Measurements from ENCODE around the gene CDH4. TPM values are rescaled to one million over a fixed set of nuclear protein-coding genes. Genes with fewer than 3 reads are reported as not detected.

The CDH4 gene
- polyA plus RNA-seq, 5 donors, result 3.6 to 8.1 (median 4.7) TPM

DNA sequence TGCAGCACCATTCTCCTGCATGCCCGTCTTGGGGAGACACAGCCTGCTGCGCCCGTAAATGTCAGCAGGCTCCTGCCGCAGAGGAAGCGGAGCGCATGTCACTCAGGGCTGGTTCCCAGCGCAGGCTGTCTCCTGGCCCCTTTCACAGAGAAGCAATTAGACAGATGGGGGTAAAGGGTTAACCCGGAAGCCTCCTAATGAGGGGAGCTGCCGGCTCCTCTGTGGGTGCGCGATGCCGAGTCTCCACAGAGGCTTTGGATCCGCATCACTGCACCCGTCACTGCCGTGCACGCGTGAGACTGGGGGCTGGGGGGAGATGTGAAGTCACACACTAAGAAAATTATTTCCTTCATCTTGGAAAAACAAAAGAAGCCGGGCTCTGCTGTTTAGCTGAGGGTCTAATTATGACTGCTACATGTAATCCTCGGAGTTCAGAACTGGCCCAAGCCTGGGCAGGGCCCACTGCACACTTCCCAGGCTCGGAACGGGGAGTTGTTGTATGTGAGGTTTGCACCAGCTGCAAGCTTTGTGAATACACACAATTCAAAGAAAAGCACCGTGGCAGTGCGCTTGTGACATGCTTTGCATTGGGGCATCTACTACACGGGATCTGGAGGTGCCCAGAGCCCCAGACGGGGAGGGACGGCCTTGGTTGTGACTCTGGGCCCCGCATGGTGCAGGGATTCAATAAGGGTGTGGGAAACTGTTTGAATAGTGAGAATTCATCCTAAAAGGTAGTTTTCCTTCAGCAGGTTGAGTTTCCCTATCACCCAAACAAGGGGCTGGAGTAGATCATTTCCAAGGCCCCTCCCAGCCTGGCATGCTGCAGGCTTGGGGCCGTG is 482.1 kb downstream of the CDH4 start:
- DNase-seq, result no peak

DNA sequence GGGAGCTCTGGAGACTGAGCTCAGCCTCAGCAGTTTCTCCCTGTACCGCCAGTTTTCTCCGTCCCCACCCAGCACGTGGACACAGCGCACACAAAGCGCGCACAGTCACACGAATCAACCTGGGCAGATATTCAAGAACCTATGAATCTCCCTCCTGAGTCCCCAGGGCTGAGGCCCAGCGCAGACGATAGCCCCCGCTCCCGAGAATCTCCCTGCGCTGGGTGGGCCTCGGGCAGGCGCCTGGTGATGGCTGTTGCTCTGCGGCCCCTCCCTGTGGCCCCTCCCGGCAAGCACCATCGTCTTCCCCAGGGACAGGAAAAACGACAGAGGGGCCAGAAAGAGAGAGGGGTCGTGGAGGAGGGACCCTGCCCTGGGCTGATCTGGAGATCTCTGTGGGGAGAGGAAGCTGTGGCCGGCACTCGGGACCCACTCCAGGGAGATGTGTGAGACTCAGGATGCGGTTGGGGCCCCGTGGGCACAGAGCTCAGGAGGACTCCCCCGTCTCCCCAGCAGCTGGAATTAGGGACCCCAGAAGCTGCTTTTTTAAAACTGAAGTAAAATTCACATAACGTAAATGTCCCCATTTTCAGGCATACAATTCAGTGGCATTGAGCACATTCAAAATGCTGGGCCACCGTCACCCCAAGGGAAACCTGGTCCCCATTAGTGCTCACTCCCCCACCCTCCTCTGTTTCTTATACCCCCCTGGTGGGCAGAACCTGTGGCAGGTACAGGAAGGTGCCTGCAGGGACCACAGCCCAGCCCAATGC is 482.9 kb downstream of the CDH4 start:
- no peak for DNase-seq

DNA sequence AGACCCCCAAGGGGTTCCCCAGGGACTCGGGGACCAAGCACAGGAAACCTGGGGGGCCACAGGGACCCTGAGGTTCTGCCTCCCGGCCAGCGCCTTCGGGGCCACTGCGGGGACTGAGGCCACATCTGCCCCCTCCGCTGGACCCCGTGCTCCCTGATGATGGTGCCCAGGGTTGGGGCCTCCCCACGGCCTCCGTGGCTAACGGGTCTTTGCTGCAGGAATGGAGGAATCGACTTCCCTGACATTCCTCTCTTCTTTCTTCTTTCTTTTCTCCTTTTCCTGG is 483.4 kb downstream of the CDH4 start:
- DNase-seq, result no peak

DNA sequence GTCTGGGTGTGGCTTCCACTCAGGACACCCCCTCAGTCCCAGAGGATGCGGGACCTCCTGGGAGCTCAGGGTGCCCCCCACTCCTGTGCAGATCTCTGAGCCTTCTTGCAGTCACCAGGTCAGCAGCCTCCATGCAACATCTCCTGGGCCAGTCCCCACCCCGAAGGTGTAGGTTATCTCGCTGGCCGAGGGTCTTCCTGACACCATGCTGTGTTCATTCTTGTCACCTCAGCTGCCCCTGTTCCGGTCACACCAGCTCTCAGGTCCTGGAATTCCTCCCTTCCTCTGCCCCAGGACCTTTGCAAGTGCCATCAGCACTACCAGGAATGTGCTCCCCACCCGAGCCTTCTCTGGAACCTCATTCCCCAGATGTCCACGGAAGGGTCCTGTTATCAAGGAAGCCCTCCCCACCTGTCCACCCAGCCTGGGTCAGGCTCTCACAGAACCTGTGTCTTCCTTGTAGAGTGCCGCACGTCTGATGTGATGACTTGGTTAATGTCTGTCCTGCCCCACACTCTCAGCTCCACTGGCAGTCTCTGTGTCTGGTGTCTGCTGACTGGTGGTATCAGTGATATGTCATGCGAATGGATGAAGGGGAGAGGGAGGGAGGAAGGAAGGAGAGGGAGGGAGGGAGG is 484.1 kb downstream of the CDH4 start:
- no peak for DNase-seq

DNA sequence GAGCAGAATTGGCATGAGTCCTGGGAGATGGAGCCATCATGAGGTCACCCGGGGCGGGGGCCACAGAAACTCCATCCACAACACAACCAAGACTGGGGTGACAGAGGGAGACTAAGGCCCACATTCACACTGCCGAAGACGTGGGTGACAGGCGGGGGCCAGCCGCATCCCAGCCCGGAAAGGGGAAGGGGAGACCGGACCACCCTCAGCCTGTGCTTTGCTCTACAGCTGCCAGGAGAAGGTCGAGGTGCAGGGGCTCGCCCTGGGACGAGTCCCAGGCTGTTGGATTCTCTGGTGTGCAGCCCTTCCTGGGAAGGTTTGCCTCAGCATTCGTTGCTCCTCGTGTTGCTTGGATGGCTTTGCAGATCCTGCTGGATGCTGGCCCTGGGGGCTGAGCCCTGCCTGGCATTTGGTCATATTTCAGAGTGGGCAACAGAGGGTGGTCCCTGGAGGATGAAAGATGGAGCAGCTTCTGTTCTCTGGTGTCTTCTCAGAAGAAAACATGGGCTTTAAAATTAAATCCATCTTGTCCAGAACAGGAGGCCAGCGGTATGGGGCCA is 484.8 kb downstream of the CDH4 start:
- no peak for DNase-seq

DNA sequence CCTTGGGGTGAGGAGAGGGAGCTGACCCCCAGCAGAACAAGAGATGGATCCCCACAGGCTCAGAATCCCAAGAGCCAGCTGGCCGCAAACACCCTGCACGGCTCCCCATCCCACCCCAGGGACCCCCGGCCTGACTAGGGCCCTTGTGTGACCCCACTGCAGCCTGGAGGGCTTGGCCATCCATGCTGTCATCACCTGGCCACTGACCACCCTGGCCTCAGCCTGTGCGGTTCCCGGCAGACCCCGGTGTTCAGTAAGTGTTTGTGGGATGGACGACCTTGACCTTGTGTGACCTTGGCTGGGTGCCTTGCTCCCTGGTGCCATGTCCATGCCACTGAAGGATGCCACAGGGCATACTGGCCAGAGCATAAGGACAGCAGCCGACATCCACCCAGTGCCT is 485.3 kb downstream of the CDH4 start:
- DNase-seq, result no peak

DNA sequence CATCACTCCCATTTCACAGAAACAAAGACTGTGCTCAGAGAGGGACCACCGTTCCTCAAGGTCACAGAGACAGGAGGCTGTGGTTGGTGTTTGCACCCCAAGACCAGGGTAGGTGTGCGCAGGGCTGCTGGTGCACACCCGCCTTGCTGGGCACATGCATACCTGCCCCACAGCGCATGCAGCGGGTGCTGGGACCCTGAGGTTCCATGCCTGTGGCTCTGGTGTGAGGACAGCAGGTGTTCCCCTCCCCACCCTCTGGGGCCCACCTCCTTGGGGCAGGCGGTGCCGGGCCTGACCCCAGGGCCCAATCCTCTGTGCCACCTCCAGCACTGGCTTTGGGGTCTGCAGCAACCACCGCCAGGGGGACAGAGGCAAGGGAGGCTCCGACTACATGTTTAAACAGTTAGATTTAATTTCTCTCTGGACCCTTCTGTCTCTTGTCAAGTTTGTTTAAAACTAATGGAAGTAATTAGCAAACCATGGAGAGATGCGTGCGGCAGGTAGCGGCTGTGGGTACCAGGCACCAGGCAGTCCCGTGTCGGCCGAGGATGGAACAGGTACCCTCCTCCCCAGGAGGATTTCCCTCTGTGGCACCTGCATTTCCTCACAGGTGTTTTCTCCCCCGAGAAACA is 485.9 kb downstream of the CDH4 start:
- DNase-seq, result no peak

DNA sequence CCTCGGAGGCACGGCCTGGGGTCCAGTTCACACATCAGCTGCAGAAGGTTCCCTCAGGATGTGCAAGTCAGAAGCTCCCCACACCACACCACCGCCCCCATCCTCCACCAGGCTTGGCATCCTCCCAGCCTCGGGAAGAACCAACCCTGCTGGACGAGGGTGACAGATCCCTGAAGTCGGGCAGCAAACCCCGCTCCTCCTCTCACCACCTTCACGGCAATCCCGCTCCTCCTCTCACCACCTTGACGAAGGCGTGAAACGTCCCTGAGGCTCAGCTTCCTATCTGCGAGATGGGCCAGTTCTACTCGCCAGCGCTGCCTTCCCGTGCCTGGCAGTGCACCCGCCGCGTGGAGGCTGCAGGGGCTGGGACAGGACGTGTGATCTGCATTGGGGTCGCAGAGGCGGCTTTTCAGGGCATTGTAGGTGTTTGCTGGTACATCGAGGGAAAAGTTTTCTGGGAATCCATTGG is 486.6 kb downstream of the CDH4 start:
- DNase-seq, result no peak

DNA sequence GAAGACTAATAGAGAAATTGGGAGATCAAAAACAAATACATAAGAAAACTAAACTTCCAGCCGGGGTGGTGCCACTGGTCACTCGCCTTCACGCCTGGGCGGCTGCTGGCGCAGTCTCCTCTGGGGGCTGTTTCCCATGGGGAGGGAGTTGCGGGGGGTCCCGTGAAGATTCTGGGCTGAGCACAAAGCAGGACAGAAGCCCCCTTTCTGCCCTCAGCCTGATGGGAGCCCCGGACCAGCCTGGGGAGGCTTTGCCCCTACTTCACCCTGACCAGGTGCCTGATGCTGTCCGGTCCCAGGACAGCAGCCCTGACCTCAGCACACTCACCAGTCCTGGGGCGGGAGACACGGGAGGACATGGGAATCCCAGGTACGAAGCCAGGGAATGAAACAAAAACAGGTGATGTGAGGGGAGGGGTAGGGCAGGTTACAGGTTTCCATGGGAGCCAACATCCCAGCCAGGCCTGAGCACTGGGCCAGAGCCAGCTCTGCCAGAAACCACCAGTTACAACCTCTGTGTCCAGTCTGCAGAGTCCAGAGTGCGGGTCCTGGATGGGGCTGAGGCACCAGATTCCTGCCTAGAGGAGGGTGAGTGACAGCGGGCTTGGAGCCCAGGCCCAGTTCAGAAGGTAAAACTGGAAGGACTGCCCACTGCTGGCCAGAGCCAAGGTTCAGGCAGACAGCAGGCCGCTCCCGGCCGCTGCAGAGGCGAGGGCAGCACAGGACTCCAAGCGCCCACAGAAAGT is 487.2 kb downstream of the CDH4 start:
- DNase-seq, result no peak

DNA sequence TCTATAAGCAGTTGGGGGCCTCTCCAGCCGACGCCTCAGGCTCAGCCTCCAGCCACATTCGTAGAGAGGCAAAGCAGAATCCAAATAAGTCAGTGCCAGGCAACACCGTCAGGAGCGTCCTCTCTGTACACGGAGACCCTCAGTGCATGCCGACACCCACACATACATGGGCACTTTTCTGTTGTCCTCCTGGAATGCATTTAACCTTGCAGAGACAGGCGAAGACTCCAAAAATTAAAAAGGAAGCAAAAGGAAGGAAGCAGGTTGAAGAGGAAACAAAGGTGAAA is 487.7 kb downstream of the CDH4 start:
- DNase-seq, result no peak

DNA sequence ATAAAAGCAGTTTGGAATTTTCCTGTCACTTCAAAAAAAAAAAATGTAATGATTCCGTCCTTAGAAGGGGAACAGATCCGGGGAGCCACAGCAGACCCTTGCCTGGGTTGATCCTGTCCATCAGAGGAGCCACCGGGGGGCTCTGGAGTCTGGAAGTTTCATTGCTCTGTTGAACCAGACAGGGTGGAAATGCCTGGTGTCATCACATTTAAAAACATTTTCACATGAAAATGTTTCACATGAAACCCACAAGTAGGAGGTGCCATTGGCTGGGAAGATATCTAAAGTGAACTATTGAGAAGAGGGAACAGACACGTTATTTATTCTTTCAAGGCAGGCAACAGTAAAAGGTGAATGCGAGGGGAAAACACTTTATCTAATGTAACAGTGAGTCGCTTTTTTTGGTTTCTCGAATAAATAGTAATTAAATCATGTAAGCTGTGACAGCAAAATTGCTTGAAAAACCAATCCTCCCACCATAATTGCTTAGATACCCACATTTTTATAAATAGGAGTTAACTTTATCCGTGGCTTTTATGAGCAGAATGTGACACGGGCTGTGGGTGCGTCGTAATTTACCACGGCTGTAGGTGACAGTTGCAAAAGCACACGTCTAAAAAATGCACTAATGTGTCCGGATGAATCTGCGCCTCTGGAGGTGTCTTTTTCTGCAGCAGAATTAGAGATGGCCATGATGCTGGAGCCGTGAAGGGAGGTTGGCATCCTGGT is 490.2 kb downstream of the CDH4 start:
- no peak for DNase-seq

DNA sequence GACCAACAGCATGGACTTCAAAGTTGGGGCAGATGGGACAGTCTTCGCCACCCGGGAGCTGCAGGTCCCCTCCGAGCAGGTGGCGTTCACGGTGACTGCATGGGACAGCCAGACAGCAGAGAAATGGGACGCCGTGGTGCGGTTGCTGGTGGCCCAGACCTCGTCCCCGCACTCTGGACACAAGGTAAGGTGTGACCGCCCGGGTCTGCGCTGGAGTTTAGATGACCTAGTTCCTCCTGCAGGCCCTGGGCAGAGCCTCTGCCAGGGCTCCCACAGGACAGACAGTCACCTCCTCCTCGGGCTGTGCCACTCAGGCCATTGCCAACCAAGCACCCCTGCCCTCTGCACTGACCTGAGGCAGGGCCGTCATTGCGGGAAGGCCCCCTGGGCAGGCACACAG is 491.5 kb downstream of the CDH4 start:
- DNase-seq, result no peak

DNA sequence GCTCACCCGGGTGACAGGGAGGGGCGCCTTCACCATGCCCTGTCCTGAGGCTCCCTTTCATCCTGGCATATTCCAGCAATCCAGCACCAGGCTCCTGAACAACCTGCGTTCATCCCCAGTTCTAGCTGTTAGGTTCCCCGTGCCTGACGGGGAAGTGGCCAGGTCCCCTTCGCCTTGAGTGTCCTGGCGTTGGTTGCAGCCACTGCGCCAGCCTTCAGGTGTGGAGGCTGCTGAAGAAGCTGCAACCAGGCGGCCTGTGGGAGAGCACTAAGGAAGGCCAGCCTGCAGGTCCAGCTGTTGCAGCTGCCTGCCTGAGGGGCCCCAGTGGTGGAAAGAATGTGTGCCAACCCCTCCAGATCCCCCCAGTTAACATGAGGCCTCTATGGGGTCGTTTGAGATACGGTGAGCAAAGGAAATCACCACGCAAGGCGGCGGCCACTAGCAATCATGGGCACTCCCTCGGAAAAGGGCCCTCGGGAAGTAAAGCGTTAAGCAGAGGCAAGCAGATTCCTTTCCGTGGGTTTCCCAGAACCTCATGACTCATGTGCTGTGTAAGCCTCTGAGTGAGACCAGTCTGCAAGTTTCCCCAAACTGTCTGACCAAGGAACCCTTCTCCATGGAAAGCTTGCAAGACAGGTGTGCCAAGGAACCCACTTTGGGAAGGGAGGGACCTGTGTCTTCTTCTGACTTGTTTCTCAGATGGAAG is 492.8 kb downstream of the CDH4 start:
- no peak for DNase-seq

DNA sequence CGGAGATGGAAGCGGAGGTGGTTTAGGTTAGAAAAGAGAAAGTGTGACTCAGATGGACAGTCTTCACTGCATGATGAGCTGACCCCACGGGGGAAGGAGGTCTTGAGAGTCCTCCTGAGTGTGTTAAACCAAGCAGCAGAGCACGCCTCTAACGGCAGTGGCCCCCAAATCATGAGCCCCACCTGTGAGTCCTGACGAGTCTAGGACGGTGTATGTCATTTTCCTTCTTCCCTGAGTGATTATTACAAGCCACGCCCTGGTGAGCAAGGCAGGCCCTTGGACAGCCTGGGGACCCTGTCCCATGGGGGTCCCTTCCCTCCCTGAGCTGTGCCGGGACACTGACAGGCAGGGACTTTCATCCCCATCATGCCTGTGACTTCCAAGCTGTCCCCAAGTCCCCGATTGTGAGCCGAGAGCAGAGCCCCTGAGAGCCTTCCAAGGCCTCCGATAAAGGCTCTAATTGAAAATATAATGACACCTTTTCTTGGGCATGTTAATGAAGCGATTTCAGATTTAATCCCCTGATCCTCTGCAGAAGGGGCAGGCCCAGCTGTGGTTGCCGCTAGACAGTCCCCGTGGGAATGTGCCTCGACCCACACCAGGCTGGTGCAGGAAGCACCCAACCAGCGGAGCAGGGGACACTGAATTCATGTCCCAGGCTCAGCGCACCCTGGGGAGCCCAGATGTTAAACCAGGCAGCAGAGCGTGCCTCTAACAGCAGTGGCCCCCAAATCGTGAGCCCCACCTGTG is 493.5 kb downstream of the CDH4 start:
- DNase-seq, result no peak

DNA sequence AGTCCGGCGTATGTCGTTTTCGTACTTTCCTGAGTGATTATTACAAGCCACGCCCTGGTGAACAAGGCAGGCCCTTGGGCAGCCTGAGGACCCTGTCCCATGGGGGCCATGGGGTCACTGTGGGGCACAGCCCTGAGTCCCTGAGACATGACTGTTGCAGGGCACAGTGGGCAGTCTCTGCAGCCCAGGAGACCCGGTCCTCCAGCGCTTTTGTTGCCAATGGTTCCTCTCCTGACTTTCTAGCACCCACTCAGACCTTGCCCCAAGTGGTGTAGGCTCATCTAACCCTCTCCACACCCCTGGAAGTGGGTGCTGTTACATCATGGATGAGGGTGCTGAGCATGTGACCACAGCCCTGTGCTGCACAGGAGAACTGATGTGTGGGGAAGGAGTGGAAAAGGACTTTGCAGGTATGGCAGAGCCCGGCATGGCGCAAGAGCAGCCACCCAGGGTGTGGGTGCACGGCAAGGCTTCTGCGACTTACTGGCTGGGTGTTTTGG is 494.1 kb downstream of the CDH4 start:
- no peak for DNase-seq

DNA sequence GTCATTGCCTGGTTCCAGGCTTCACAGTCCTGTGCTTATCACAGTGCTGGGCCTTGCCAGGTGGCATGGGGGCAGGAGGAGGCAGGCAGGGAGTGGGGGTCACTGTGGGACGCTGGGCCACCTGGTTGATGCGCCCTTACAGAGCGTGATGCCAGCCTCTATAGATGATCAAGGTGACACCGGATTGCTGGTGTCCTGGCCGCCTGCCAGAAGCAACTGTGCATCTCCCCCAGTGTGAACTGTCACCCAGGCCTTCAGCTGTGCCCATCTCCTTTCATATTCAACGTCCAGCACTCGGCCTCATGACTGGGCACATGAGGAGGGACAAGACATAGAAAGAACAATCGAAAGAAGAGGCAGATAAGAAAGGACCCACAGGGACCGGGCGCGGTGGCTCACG is 494.7 kb downstream of the CDH4 start:
- no peak for DNase-seq

DNA sequence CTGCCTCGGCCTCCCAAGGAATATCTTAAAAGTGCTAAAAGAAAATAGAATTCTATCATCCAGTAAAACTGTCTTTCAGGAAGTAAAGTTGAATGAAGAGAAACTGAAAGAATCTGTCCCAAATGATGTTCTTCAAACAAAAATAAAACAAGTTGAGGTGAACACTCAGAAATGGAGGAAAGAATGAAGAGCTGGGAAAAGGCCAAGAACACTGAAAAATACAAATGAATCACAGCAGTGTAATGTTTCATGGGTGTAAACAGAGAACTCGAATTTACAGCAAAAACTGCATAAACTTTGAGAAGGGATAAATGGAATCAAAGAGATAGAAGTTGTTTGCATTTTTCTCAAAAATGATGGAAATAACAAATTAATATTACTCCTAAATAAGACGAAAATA is 496.3 kb downstream of the CDH4 start:
- no peak for DNase-seq

DNA sequence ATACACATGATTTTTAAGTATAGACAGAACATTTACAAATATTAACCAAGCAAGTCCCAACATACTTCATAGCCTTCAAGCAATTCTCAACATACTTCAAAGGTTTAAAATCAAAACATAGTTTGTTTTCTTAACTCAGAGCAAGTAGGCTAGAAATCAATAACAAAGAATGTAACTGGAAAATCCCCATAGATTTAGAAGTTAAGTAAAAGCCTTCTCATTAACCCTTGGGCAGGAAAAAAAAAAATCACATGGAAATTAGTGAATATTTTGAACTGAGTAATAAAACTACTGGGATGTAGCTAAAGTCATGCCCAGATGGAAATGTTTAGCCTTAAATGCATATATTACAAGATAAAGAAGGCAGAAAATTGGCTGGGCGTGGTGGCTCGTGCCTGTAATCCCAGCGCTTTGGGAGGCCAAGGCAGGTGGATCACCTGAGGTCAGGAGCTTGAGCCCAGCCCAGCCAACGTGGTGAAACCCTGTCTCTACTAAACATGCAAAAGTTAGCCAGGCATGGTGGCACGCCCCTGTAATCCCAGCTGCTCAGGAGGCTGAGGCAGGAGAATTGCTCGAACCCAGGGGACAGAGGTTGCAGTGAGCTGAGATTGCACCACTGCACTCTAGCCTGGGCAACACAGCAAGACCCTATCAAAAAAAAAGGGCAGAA is 497.5 kb downstream of the CDH4 start:
- DNase-seq, result no peak

DNA sequence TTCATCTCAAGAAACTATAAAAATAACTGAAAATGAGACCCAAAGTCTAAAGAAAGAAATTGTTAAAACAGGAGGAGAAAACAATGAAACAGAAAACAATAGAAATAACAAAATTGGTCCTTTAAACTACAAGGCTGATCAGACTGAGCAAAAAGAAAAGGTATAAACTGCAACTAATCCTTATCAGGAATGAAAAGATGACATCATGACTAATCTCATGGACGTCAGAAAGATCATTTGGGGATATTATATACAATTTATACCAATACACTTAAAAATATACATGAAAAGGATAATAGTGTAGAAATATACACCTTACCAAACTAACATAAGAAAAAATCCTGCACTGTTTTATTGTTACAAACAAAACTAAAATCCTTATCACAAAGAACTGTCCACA is 498.0 kb downstream of the CDH4 start:
- no peak for DNase-seq
